ENCODE measurements around the gene FAM149B1.

Gene FAM149B1

DNA sequence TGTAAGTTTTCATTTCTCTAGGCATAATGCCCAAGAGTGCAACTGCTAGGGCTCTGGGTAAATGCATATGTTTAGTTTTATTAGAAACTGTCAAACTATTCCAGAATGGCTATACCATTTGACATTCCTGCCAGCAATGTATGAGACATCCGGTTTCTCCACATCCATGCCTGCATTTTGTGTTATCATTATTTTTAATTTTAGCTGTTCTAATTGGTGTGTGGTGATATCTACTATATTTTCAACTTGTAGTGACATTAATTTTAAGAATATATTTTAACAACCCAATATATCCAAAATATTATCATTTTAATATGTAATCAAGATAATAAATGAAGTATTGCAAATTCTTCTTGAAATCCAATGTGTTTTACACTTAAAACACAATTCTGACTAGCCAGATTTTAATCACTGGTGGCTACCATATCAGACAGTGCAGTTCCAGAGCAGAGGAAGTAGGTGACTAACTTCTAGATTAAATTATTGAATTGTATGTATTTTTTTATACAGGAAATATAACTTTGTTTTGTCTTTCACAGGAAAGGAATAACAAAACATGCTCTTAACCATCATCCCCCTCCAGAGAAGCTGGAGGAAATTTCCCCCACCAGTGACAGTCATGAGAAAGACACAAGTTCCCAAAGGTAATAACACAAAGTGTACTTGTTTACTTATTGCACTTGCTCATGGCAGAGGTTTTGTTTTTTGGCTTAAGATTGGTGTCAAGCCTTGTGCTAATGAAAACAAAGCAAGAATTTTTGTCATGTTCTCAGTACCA lies 6.4 kb downstream of the FAM149B1 start:
- no peak for DNase-seq (ENCODE audit: low spot score)

DNA sequence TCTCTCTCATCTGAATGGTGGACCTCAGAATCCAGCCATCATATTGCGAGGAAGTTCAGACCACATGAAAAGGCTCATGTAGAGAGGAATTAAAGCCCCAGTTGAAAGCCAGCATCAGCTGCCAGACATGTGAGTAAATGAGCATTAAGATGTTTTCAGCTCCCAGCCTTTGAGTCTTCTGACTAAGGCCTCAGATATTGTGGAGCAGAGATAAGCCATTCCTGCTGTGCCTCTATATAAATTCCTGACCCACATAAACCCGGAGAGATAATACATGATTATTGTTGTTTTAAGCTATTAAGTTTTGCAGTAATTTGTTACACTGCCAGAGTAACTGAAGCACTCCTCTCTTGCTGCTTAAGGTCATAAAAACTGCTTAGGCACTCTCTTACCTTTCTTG lies 14.6 kb downstream of the FAM149B1 start:
- peak; percentile 6 for DNase-seq (ENCODE audit: low spot score)

DNA sequence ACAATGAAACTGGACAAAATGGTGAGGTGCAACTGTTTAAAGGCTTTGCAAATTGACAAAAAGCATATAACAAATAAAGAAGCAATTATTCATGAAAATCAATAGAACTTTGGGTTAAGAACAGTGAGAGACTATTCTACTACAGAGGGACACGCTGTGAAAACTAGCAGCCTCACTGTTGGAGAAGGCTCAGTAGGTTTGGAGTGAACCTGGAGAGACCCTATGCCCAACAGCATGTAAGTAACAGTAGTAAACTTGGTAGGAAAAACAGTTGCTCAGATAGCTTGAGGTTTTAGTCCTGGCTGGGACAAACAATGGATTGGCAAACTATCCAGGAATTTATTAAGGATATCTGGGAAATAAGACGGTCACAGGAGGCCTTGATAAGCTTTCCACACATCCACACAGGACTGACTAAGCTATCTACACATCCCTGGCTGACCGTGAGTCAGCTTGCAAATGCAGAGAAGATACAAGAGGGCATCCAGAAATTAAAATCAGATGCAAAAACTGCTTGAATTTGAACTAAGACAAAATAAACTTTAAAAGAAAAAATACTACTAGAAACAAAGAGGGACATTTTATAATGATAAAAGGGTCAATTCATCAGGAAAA lies 15.9 kb downstream of the FAM149B1 start:
- peak; percentile 29 for DNase-seq (ENCODE audit: low spot score)

DNA sequence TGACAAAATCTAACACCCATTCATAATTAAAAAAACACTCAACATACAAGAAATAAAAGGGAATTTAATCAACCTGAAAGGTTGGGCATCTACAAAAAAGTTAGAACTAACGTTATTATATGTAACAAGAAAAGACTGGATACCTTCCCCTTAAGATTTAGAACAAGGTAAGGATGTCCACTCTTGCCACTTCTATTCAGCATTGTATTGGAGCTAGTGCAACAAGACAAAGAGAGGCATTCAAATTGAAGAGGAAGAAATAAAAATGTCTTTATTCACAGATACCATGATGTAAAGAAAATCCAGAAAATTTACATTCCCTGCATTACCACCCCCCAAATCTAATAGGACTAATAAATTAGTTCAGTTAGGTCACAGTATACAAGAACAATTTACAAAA lies 18.3 kb downstream of the FAM149B1 start:
- DNase-seq (ENCODE audit: low spot score): no peak

DNA sequence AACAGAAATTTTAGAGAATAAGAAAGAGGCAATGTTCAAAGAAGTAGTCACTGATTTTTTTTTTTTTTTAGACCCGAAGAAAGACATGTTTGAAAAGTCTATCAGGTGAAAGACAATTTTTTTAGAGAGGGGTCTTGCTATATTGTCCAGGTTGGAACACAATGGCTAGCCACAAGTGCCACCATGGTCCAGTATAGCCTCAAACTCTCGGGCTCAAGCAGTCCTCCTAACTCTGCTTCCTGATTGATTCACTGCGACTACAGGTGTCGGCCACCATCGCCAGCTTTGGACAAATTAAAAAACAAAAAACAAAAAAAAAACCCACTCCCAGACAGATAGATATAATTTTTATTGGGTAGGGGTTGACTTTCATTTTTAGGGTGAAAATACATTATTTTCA lies 22.3 kb downstream of the FAM149B1 start:
- no peak for DNase-seq (ENCODE audit: low spot score)

DNA sequence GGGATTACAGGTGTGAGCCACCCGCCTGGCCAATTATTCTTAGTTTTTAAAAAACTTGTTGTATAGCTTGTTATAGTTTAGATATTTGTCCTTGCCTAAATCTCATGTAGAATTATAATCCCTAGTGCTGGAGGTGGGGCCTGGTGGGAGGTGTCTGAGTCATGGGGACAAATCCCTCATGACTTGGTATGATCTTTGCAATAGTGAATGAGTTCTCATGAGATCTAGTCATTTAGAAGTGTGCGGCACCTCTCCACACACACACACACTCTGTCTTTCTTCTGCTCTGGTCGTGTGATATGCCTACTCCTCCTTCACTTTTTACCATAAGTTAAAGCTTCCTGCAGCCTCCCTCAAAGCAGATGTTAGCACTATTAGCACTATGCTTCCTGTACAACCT lies 37.2 kb downstream of the FAM149B1 start:
- no peak for DNase-seq (ENCODE audit: low spot score)

DNA sequence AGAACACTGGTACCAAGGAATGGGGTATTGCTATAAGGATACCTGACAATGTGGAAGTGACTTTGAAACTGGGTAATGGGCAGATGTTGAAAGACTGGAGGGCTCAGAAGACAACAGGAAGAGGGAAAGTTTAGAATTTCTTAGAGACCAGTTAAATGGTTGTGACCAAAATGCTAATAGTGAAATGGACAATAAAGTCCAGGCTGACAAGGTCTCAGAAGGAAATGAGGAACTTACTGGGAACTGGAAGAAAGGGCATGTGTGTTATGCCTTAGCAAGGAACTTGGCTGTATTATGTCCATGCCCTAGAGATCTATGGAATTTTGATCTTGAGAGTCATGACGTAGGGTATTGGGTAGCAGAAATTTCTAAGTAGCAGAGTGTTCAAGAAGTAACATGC lies 38.0 kb downstream of the FAM149B1 start:
- DNase-seq (ENCODE audit: low spot score): no peak

DNA sequence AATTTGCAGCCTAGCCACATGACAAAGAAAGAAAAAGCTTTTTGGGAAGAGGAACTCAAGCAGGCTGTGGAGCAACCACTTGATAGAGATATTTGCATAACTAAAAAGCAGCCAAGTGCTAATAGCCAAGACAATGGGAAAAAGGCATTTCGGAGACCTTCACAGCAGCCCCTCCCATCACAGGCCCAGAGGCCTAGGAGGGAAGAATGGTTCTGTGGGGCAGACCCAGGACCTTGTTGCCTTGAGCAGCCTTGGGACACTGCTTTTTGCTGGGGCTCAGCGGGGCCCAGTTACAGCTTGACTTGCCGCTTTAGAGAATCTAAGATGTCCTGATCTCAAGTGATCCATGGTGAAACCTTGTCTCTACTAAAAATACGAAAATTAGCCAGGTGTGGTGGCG lies 38.5 kb downstream of the FAM149B1 start:
- no peak for DNase-seq (ENCODE audit: low spot score)

DNA sequence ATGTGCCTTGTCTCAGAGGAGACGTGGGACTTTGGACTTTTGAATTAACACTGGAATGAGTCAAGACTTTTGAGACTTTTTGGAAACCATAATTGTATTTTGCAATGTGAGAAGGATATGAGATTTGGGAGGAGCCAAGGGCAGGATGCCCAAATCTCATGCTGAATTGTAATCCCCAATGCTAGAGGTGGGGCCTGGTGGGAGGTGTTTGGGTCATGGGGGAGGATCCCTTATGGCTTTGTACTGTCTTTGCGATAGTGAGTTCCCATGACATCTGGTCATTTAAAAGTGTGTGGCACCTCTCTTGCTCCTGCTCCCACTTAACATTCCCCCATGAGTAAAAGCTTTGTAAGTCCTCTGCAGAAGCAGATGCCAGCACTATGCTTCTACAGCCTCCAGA lies 40.0 kb downstream of the FAM149B1 start:
- DNase-seq (ENCODE audit: low spot score): no peak

DNA sequence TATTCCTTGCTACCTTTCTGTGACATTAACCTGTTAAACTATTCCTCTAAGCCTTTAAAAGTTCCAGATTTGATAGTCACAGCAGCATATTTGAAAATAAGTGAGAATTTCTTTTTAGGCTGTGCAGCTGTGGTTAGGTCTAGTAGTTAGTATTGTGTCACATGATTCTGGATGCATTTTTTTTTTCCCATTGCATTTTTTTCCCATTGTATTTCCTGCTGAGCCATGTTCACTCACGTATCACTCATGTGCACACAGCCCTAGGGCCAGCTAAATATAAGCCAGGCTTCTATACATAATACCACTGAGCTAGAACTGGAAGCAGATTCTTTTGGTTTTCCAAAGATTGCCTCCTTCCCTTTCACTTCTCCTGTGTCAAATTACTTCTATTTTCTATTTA lies 41.8 kb downstream of the FAM149B1 start:
- peak; percentile 56 for DNase-seq (ENCODE audit: low spot score)

DNA sequence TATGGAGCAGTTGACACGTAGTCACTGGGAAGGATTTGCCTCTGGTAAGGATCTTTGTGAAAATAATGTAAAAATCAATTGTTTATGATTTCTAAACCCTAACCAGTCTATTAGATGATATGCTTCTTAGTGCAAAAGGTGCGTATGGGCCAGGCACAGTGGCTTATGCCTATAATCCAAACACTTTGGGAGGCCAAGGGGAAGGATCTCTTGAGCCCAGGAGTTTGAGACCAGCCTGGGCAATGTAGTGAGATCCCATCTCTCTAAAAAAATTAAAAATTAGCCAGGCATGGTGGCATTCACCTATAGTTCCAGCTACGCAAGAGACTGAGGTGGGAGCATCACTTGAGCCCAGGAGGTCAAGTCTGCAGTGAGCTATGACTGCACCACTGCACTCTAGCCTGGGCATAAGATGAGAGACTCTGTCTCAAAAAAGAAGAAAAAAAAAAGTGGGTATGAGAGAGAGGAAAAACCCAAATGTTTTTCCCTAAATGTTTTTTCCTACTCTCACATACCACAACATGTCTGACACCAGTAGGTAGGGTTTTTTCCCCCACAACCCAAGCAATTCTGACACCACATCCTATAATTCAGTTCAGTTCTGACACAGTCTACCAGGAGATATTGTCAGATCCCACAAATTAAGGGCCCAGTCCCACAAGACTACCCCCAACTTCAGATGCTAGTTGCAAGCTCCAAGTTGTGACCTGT lies 42.6 kb downstream of the FAM149B1 start:
- no peak for DNase-seq (ENCODE audit: low spot score)

DNA sequence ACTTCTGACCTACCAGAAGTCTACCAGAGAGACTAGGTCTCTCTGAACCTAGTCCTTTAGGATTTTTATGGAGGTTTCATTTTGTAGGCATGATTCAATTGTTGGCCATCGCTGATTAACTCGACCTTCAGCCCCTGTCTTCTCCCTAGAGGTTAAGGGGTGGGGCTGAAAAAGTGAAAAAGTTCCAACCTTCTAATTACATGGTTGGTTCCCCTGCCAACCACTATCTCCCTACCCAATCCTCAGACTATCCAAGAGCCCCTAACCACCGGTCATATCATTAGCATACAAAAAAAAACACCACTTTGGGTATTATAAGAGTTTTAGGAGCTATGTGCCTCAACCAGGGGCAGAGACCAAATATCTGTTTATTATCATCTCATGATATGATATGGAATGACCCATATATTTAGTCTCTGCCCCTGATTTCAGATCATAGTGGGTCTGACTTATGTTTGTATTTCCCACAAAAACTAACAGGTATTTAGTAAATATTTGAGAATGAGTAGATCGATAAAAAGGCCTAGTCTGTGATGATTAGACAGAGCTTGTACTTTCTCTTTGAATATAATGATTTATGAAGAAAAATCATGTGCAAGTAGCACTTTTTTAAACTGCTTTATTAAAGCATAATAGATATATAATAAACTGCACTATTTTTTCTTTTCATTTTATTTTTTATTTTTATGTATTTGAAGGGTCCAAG lies 43.3 kb downstream of the FAM149B1 start:
- no peak for DNase-seq (ENCODE audit: low spot score)

DNA sequence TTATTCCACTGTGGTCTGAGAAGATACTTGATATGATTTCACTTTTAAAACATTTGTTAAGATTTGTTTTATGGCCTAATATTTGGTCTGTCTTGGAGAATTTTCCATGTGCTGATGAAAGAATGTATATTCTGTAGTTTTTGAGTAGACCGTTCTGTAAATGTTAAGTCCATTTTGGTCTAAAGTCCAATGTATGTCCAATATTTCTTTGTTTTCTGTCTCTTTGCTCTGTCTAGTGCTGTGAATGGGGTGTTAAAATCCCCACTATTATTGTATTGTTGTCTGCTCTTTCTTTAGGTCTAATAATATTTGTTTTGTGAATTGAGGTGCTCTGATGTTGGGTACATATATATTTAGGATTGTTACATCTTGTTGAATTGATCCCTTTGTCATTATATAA lies 47.8 kb downstream of the FAM149B1 start:
- no peak for DNase-seq (ENCODE audit: low spot score)

DNA sequence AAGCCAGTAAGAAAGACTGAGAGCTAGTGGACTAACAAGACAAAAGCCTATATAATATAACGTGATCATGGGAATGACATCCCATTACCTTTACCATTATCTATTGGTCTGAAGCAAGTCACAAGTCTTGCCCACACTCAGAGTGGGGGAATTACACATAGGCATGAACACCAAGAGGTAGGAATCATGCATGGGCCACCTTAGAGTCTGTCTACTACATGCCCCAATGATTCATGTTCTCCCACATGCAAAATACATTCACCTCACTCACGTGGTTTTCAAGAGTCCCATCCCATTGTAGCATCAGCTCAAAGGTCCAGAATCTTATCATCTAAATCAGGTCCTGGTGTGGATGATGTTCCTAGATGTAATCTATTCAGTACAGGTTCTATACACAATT lies 49.7 kb downstream of the FAM149B1 start:
- DNase-seq (ENCODE audit: low spot score): no peak

DNA sequence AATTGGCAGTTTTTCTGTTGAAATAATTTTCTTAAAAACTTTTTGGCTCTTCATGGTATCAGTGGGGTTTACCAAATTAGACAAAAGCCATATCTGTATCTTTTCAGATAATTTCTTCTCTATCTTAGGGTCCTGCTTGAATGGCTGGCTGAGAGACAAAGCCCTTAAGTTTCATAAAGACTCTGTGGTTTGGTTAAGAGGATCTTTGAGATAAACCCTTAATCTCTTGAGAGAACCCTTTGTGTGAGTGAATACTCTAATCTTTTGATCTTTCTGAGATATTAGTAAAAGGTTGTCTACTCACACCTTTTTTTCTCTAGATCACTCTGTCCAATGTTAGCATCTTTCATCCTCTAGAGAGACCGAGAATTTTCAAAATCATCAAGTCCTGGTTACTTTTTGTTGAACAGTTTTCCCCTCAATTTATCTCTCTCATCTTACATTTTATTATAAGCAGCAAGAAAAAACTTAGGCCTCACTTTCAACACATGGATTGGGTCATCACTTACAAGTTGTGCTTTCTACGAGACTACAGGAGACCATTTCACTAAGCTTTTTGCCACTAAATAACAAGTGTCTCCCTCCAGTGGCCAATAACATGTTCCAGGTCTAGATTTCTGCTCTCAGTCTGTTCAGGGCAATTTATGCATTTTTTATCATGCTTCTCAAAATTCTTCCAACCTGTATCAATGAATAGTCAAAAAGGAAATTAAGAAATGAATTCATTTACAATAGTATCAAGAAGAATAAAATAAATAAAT lies 50.7 kb downstream of the FAM149B1 start:
- DNase-seq (ENCODE audit: low spot score): no peak

DNA sequence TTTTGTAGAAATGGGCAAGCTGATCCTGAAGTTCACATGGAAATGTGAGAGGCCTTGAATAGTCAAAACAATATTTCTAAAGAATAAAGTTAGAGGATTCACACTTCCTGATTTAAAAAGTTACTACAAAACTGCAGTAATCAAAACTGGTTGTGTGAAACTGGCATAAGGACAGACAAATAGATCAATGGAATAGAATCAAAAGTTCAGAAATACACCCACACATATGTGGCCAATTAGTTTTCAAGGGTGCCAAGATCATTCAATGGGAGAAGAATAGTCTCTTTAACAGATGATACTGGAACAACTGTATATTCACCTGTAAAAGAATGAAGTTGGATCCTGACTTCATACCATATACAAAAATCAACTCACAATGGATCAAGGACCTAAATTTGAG lies 51.5 kb downstream of the FAM149B1 start:
- DNase-seq (ENCODE audit: low spot score): no peak

DNA sequence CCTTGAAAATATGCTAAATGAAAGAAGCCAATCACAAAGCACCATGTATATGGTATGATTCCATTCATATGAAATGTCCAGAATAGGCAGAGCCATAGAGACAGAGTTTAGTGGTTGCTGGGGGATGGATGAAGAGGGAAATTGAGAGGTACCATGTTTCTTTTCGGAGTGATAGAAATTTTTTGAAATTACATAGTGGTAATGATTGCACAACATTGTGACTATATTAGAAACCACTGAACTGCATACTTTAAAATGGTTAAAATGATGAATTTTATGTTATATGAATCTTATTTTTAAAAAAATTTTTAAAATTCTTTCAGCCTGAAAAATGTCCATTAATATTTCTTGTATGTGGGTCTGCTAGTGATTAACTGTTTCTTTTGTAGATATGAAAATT lies 53.1 kb downstream of the FAM149B1 start:
- DNase-seq (ENCODE audit: low spot score): no peak

DNA sequence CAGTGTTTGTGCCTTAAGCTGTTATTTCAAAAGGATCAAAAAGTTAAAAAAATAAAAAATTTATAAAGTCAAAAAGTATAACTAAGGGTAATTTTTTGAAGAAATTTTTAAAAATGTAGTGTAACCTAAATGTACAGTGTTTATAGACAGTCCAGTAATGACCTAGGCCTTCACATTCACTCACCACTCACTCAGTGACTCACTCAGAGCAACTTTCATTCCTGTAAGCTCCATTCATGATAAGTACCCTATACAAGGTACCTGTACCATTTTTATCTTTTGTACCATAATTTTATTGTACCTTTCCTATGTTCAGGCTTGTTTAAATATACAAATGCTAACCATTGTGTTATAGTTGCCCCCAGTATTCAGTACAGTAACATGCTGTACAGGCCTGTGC lies 57.6 kb downstream of the FAM149B1 start:
- no peak for DNase-seq (ENCODE audit: low spot score)

DNA sequence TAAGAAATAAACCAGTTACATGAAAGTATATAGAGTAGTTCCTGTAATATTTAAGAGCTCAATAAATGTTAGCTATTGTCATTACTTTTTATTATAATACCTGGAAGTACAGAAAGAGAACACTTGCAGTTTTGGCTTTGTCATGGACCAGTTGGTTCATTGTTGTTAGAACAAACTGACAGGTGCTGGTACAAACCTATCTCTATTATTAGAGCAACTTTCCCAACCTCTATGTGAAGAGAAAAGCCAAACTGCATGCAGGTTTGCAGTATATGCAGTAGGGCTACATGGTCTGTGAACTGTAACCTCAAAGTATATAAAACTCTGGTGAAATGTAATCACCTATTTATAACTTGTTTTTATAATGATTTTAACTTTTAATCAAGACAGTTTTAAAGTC lies 58.7 kb downstream of the FAM149B1 start:
- DNase-seq (ENCODE audit: low spot score): no peak

DNA sequence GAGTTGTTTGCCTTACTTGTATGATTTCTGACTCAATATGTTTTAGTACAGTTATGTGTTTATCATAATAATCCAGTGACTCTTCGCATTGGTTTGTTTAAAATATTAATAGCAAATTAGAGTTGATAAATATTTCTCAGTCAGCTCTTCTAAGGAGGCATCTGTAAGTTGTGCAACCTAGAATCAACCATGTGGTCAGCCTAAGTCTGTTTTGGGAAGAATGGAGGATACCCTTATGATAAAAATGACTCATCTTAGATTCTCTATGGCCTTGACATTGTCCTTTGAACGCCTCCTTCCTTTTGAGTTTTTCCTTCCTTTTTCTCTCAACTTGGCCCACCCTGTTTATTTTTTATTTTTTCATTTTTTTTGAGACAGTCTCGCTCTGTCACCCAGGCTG lies 60.3 kb downstream of the FAM149B1 start:
- DNase-seq (ENCODE audit: low spot score): no peak

DNA sequence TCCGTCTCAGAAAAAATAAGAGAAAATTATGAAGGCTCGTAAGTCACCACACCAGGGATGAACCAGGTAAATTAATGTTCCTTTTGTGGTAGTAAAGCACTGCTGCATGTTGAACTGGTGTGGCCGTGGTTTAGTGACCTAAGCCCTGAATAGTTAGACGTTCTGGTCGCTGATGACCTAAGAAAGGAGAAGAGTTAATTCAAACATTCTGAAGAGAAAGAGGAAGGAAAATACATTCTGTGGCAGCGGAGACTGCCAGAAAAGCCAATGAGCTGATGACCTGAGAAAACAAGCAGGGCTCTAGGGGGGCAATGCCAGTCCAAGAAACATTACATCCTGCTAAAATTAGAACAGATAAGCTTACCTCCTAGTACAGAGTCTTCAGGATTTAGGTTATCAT lies 61.6 kb downstream of the FAM149B1 start:
- no peak for DNase-seq (ENCODE audit: low spot score)

DNA sequence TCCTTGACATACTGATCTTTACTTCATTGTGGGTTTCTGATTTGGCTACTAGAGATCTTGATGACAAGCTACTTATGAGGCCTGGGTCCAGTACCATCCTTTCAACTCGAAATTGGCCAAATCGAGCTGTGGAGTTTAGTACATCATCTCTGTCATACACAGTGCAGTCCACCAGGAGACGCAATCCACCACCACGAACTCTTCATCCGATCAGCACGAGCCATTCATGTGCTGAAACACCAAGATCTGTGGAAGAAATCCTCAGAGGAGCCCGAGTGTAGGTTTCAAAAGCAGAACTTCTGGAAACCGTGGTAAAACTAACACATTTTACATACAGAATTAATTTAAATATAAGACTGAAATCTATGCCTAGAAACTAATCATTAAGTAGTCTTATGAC lies 65.0 kb downstream of the FAM149B1 start:
- DNase-seq (ENCODE audit: low spot score): no peak

All from GM03348 (cell line).